Epithelial cell of proximal tubule (primary cell): ENCODE results near the gene ALPK3. TPM values are rescaled to one million over a fixed set of nuclear protein-coding genes. Genes with fewer than 3 reads are reported as not detected.

ENCODE experiments used
- DNase-seq: peaks from one replicate; pipeline ENCODE4 v3.0.0-alpha.2; 2011; ENCODE audit warnings: low read depth
- H3K4me3 ChIP-seq: 2 replicates; pipeline ENCODE4 v1.5.1; 2011; ENCODE audit warnings: low read depth, mild to moderate bottlenecking, low read length
- CTCF ChIP-seq: conservative IDR thresholded peaks from 2 replicates; pipeline ENCODE4 v1.5.1; 2012; ENCODE audit warnings: low read depth, mild to moderate bottlenecking, low read length
- total RNA-seq: library from RNA; depleted of rRNA; stranded (reverse); fragments of >200 nt; gene quantifications from 2 replicates; pipeline ENCODE4 v1.2.3, GENCODE V29; 2015

ALPK3 gene
- total RNA-seq, 1 donor from 2014 or later: 30.8 TPM

GRCh38 chr15:84821501-84822021 lies 4.4 kb downstream of the ALPK3 start:
- DNase-seq: no peak
- TF ChIP-seq CTCF: peak; percentile 11
- H3K4me3 ChIP-seq: no peak overlapping the region

DNA sequence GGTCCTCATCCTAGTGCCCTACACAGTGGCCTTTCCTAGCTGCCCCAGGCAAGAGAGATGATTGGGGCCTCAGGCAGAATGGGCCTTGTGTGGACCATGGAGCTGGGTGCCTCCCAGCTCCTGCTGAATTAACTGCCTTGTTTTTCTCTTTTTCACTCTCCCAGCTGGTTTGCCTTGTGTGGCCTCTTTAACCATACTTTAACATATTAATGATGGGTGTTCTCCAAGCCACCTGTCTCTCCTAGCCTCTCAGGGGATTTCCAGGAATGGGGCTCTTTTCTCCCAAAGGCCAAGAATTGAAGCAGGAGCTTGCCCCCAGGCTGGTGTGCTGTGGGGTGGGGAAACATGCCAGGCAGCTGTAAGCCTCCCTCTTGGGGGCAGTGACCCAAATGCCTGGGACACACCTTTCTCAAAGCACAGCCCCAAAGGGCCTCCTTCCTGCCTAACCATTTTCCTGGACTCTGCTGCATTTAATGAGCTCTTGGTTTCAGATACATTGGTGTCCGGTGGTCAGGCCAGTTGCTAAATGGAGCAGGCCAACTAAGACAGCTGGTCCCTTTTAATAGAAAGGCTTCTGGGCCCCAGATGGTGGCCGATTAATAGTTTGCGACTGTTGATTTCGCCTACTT lies 5.6 kb downstream of the ALPK3 start:
- TF ChIP-seq CTCF: no peak
- no peak overlapping the region for H3K4me3 ChIP-seq
- no peak for DNase-seq

GRCh38 chr15:84823282-84823878 lies 6.2 kb downstream of the ALPK3 start:
- H3K4me3 ChIP-seq: no peak overlapping the region
- DNase-seq: no peak
- TF ChIP-seq CTCF: no peak

DNA sequence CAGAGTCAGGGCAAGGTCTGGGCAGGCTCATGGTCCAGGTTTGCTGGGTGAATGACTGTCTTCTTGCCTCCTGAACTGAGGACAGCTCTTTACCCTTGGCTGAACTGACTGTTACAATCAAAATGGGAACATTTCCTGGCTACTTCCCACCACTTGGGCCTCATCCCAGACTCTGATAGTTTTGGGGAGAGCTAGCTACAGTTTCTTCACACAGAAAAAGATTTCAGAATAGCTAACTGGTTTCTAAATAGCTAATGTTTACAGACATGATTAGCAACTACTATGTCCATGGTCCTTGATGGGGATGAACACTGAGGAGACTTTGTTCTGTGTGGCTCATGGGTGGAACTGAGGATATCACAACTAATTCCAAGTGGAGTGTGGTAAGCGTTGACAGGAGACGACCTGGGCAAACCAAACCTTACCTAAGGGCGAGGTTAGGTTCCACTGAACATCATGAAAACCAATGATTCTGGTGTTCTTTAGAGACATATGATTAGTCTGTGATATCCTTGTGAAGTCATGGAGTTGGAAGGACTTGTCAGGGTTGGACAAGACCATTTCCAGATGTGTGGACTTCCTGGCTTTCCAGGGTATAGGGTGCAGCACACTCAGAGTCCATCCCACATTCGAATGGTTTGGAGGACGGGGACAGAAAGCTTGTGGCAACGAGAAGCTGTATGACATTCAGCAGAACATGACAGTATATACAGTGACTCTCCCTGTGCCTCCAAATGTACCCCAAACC lies 7.3 kb downstream of the ALPK3 start:
- no peak for TF ChIP-seq CTCF
- no peak for DNase-seq
- H3K4me3 ChIP-seq: no peak overlapping the region

DNA sequence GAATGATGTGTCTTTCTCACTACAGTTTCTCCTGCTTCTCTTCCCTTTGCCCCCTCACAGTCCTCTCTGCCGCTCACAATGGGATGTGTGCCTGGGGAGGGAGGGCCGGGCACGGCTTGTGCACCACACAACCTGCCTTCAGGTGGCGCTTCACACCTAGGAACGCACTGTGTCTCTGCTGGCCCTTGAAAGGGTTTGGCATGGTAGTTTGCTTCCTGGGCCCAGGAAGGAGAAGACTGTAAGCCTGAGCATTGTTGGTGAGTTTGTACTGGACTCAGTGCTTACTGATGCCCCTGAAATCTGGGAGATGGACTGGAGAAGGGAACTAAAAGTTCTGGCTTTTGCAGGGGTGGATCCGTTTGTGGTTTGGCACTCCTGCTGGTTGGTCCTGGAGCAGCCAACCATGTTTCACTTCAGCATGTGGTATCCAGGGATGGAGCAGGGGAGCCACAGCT lies 9.2 kb downstream of the ALPK3 start:
- no peak overlapping the region for H3K4me3 ChIP-seq
- peak; percentile 68 for TF ChIP-seq CTCF
- no peak for DNase-seq

DNA sequence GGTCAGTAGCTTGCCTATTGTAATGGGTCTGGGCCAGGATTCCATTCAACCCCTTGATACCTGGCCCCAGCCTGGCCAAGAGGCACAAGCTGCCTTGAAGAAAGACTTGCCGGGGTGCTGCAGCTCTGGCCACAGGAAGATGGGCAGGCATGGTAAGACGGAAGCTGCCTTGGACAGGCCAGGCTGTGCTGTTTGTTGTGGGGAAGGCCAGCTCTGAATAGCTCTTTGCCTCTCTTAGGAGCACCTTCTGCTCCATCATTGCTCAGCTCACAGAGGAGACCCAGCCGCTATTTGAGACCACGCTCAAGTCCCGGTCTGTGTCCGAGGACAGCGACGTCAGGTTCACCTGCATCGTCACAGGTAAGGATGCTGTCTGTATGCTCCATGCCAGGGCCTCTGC lies 10.1 kb downstream of the ALPK3 start:
- no peak for TF ChIP-seq CTCF
- DNase-seq: no peak
- no peak overlapping the region for H3K4me3 ChIP-seq
